ENCODE data around the gene GART. TPM values are rescaled to one million over a fixed set of nuclear protein-coding genes. Genes with fewer than 3 reads are reported as not detected.

The GART gene
- total RNA-seq, 1 donor from 2014 or later = 103 TPM

DNA sequence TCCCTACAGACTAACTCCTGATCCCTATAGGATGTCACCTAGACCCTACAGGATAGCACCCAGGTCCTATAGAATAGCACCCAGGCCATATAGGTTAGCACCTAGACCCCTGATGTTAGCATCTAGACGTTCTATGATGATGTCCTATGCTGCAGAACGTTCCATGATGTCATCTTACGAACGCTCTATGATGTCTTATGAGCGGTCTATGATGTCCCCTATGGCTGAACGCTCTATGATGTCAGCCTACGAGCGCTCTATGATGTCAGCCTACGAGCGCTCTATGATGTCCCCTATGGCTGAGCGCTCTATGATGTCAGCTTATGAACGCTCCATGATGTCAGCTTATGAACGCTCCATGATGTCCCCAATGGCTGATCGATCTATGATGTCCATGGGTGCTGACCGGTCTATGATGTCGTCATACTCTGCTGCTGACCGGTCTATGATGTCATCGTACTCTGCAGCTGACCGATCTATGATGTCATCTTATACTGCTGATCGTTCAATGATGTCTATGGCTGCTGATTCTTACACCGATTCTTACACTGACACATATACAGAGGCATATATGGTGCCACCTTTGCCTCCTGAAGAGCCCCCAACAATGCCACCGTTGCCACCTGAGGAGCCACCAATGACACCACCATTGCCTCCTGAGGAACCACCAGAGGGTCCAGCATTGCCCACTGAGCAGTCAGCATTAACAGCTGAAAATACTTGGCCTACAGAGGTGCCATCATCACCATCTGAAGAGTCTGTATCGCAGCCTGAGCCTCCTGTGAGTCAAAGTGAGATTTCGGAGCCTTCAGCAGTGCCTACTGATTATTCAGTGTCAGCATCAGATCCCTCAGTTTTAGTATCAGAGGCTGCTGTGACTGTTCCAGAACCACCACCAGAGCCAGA is 10.4 kb upstream of the GART start:
- peaks cover 21% of the 10 kb centered on the region for H3K36me3 ChIP-seq (ENCODE audit: control insufficient read depth, insufficient read depth, low read length)
- FAIRE-seq (no peak), DNase-seq (ENCODE audit: low read depth) (no peak)
- no peaks in the 10 kb centered on the region for H3K27me3 ChIP-seq (ENCODE audit: control insufficient read depth, insufficient read depth, low read length)
- no peak overlapping the region for H3K4me3 ChIP-seq (ENCODE audit: low read depth, low read length)
- TF ChIP-seq, protein P1, sequence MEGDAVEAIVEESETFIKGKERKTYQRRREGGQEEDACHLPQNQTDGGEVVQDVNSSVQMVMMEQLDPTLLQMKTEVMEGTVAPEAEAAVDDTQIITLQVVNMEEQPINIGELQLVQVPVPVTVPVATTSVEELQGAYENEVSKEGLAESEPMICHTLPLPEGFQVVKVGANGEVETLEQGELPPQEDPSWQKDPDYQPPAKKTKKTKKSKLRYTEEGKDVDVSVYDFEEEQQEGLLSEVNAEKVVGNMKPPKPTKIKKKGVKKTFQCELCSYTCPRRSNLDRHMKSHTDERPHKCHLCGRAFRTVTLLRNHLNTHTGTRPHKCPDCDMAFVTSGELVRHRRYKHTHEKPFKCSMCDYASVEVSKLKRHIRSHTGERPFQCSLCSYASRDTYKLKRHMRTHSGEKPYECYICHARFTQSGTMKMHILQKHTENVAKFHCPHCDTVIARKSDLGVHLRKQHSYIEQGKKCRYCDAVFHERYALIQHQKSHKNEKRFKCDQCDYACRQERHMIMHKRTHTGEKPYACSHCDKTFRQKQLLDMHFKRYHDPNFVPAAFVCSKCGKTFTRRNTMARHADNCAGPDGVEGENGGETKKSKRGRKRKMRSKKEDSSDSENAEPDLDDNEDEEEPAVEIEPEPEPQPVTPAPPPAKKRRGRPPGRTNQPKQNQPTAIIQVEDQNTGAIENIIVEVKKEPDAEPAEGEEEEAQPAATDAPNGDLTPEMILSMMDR (IDR thresholded peaks at IDR 0.05; ENCODE audit: insufficient read depth, low read length, severe bottlenecking) = no peak

DNA sequence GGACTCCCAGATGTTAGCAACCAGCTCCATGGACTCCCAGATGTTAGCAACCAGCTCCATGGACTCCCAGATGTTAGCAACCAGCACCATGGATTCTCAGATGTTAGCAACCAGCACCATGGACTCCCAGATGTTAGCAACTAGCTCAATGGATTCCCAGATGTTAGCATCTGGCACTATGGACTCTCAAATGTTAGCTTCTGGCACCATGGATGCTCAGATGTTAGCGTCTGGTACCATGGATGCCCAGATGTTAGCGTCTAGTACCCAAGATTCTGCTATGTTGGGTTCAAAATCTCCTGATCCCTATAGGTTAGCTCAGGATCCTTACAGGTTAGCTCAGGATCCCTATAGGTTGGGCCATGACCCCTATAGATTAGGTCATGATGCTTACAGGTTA is 9.7 kb upstream of the GART start:
- Histone ChIP-seq H3K36me3 (ENCODE audit: control insufficient read depth, insufficient read depth, low read length) (peaks cover 19% of the 10 kb centered on the region), H3K27me3 (ENCODE audit: control insufficient read depth, insufficient read depth, low read length) (no peaks in the 10 kb centered on the region), H3K4me3 (ENCODE audit: low read depth, low read length) (no peak overlapping the region)
- TF ChIP-seq, protein P1 (IDR thresholded peaks at IDR 0.05; ENCODE audit: insufficient read depth, low read length, severe bottlenecking) = no peak
- DNase-seq (ENCODE audit: low read depth) (no peak), FAIRE-seq (no peak)

DNA sequence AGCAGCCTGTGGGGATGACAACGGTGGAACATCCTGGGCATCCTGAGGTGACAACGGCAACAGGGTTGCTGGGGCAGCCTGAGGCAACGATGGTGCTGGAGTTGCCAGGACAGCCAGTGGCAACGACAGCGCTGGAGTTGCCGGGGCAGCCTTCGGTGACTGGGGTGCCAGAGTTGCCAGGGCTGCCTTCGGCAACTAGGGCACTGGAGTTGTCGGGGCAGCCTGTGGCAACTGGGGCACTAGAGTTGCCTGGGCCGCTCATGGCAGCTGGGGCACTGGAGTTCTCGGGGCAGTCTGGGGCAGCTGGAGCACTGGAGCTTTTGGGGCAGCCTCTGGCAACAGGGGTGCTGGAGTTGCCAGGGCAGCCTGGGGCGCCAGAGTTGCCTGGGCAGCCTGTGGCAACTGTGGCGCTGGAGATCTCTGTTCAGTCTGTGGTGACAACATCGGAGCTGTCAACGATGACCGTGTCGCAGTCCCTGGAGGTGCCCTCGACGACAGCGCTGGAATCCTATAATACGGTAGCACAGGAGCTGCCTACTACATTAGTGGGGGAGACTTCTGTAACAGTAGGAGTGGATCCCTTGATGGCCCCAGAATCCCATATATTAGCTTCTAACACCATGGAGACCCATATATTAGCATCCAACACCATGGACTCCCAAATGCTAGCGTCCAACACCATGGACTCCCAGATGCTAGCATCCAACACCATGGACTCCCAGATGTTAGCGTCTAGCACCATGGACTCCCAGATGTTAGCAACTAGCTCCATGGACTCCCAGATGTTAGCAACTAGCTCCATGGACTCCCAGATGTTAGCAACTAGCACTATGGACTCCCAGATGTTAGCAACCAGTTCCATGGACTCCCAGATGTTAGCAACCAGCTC is 9.1 kb upstream of the GART start:
- no peak for FAIRE-seq
- Histone ChIP-seq H3K27me3 (ENCODE audit: control insufficient read depth, insufficient read depth, low read length) (no peaks in the 10 kb centered on the region), H3K36me3 (ENCODE audit: control insufficient read depth, insufficient read depth, low read length) (peaks cover 19% of the 10 kb centered on the region), H3K4me3 (ENCODE audit: low read depth, low read length) (no peak overlapping the region)
- TF ChIP-seq, protein P1 (IDR thresholded peaks at IDR 0.05; ENCODE audit: insufficient read depth, low read length, severe bottlenecking) = no peak
- DNase-seq (ENCODE audit: low read depth) = no peak

DNA sequence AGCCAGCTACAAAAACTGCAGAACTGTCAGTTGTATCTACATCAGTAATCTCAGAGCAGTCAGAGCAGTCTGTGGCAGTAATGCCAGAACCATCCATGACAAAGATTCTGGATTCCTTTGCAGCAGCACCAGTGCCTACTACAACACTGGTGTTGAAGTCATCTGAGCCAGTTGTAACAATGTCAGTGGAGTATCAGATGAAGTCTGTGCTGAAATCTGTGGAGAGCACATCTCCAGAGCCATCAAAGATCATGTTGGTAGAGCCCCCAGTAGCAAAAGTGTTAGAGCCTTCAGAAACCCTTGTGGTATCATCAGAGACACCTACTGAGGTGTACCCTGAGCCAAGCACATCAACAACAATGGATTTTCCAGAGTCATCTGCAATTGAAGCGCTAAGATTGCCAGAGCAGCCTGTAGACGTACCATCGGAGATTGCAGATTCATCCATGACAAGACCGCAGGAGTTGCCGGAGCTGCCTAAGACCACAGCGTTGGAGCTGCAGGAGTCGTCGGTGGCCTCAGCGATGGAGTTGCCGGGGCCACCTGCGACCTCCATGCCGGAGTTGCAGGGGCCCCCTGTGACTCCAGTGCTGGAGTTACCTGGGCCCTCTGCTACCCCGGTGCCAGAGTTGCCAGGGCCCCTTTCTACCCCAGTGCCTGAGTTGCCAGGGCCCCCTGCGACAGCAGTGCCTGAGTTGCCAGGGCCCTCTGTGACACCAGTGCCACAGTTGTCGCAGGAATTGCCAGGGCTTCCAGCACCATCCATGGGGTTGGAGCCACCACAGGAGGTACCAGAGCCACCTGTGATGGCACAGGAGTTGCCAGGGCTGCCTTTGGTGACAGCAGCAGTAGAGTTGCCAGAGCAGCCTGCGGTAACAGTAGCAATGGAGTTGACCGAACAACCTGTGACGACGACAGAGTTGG is 8.2 kb upstream of the GART start:
- H3K36me3 ChIP-seq (ENCODE audit: control insufficient read depth, insufficient read depth, low read length) = peaks cover 18% of the 10 kb centered on the region
- H3K4me3 ChIP-seq (ENCODE audit: low read depth, low read length) = no peak overlapping the region
- no peaks in the 10 kb centered on the region for H3K27me3 ChIP-seq (ENCODE audit: control insufficient read depth, insufficient read depth, low read length)
- DNase-seq (ENCODE audit: low read depth) (no peak), FAIRE-seq (no peak)
- TF ChIP-seq, protein P1 (IDR thresholded peaks at IDR 0.05; ENCODE audit: insufficient read depth, low read length, severe bottlenecking) = no peak

DNA sequence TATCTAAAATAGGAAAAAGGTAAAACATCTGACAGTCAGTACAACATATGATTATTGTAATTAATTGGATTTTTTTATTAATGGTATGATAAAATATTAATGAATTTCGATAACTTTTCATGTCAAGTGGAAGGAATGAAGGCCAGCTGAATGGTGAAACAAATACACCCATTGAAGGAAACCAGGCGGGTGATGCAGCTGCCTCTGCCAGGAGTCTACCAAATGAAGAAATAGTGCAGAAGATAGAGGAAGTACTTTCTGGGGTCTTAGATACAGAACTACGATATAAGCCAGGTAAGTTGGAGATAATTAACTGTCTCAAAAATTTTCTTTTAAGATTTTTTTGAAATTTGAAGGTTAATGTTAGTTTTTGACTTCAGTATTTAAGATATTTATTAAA is 4.2 kb upstream of the GART start:
- Histone ChIP-seq H3K4me3 (ENCODE audit: low read depth, low read length) (no peak overlapping the region), H3K36me3 (ENCODE audit: control insufficient read depth, insufficient read depth, low read length) (peaks cover 8% of the 10 kb centered on the region), H3K27me3 (ENCODE audit: control insufficient read depth, insufficient read depth, low read length) (no peaks in the 10 kb centered on the region)
- TF ChIP-seq, protein P1 (IDR thresholded peaks at IDR 0.05; ENCODE audit: insufficient read depth, low read length, severe bottlenecking) = no peak
- no peak for DNase-seq (ENCODE audit: low read depth)
- FAIRE-seq = no peak
